HG02870 (cell line): Measurements from ENCODE around the gene CNDP2.

Experiments used
- ATAC-seq: cut with Tn5 transposase; IDR thresholded peaks from one replicate; pipeline ENCODE4 v1.9.1; 2021; ENCODE audit warnings: mild to moderate bottlenecking, moderate library complexity; ENCODE audit not compliant: unreplicated experiment

The CNDP2 gene

DNA sequence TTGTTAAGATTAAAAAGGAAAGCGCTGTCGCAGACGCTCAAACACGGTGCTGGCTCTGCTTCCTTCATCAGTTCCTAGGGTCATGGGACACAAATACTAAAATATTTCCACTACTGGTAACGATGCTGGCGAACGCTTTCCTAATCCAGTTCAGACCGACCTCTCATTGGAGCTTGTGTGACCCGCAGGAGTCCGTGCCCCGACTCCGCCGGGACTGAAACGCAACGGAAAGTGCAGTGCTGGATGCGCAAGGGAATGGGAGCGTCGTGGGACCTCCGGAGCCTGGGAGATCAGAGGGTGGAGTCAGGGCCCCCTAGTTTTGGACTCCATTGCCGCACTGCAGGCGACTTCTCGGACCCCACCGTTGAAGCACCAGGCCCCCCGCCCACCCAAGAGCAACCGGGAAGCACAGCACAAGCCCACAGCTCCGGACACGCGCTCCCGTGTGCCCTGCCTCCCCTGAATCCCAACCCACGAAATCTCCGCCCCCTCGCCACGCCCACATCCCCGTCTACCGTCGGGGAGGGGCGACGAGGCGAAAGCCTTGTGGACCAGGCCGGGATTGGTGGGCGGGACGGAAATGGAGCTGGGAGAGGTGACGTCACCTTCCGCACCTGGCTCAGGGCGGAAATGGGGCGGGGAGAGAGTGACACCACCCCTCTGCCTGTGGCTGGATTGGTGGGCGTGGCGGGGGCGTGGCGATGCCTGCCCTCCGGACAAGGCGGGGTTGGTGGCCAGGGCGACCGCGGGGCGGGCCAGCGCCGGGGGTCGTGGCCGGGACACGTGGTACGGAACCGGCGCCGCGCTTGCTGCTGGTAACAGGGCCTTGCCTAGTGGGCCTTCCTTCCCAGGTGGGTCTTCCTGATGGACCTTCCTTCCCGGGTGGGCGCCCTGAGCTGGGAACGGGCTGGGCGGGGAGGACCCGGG is at the start of gene CNDP2:
Gene CNDP2 (plus strand): TSS at position 783 of the 927 bp plus-strand sequence. CDS start 3,611 bp downstream, outside the sequence.
- peak; percentile 67 for ATAC-seq

GRCh38 chr18:74446631-74447403 is 49.3 kb upstream of the CNDP2 start:
- no peak for ATAC-seq

DNA sequence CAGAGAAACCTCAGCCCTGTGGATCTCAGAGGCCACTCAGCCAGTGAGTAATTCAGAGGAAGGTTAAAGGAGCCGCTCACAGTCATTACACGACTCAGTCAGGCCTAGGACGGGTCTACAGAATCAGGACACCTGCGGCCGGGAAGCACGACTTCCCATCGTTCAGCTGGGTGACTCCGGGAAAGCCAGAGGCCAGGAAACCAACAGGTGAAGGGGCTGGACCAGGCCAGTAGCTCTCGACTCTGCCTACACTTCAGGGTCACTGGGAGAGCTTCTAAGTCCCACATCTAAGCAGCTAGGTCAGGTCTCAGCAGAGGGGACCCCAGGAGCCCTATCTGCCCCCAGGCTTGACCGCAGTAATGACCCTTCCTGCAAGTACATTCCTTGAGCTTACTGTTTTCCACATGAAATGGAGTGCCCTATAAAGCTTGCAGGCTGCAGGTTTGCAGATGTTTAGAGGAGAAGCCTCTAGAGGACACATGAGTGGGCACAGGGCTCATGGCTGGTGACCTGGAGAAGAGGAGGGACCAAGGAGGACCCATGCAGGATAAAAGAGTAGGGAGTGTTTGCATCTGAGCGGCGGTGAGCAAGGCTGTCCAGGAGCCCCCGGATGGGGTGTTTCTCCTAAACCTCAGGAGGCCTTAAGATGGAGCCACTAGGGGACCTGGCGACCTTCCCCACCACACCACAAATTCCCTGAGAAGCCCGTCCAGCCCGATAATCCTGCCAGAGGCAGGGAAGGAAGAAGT is 48.6 kb upstream of the CNDP2 start:
- no peak for ATAC-seq

- ATAC-seq = no peak
Measured at GRCh38 chr18:74450626-74451025, 45.5 kb upstream of the CNDP2 start.

- no peak for ATAC-seq
Measured at GRCh38 chr18:74451148-74451547, 45.0 kb upstream of the CNDP2 start.

- ATAC-seq = no peak
Measured at GRCh38 chr18:74453016-74453566, 43.1 kb upstream of the CNDP2 start.

GRCh38 chr18:74453642-74454198 is 42.4 kb upstream of the CNDP2 start:
- no peak for ATAC-seq

- ATAC-seq = no peak
Measured at GRCh38 chr18:74454279-74454751, 41.8 kb upstream of the CNDP2 start.

DNA sequence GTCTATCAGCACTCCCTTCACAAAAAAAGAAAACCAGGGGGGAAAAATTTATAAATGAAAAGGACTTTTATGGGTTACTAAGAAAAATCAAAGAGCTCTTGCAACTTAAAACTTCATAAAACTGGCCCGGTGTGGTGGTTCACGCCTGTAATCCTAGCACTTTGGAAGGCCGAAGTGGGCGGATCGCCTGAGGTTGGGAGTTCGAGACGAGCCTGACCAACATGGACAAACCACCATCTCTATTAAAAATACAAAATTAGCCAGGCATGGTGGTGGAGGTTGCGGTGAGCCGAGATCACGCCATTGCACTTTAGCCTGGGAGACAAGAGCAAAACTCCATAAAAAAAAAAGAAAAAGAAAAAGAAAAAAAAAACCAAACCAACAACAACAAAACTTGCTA is 40.8 kb upstream of the CNDP2 start:
- no peak for ATAC-seq

DNA sequence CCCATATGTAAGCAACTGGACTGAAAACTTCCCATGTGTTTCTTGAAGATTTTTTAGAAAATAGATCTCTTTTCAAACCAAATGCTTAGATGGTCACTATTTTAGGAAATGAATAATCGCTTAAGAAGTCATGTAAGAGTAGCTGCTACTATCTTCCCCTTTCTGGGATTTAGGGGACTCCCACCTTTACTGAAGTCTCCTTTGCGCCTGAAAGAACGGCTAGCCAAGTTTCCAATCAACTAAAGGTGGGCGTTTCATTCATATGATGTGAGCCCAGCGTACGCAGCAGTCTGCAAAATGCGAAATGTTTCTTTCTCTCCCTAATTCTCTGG is 40.2 kb upstream of the CNDP2 start:
- no peak for ATAC-seq

DNA sequence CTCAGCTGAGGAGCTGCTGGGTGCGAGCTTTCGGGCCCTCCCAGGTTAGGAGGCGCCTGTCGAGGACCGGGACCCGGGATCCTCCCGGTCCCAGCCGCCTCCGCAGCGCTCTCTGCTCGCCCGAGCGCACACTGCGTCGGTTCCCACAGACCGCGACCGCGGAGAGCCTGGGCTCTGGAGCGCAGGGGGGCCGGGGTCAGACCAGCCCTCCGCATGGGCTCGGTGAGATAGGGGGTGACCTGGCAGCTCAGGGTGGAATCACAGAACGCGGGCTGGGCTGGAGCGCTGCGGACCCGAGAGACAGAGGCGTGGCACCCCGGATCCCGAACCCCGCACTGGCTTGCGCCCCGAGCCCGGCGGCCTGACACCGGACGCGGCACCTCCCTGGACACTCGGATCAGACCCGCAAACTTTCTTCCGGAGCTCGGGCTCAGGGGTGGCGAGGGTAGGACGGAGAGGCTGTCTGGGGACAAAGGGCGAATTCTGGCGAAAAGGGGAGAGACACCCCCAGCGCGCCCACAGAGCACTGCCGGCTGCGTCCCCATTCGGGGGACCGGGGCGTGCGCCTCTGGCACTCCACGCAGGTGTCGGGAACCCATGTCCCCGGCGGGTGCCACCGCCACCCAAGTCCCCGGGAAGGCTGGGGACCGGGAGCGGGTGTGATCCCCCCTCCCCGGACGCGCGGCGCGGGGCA is 39.7 kb upstream of the CNDP2 start:
- no peak for ATAC-seq

DNA sequence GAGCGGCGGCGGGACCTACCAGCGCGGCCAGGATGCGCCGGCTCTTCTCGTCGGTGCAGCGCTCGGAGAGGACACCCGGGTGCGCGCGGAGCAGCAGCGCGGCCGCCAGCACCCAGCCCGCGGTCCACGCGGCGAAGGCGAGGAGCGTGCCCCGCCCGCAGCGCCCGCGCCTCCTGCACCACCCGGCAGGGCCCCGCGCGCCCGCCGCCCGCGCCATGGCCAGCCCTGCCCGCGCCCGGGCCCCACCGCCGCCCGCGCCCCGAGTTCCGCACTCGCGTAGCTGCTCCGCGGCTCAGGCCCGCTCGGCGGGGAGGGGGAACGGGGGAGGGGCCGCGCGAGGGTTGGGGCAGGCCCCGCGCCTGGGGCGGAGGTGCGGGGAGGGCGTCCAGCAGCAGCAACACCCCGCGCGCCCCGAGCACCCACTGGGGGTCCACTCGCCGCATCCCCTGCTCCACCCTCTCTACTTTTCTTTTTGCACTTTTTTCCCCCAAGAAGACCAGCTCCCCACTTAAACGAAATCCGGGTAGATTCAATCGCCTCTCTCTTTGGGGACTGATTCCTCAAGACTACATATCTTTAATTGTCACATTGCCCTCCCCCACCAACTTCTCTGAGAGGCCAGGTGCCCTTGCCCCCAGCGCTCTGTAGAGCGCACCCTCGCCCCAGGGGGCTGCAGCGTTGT is 39.0 kb upstream of the CNDP2 start, which contains the start of gene DIPK1C:
Gene DIPK1C (minus strand): TSS at position 266 of the 682 bp plus-strand sequence. CDS start 49 bp downstream, at position 217.
- no peak for ATAC-seq

- no peak for ATAC-seq
Measured at GRCh38 chr18:74457725-74458421, 38.3 kb upstream of the CNDP2 start.

- no peak for ATAC-seq
Measured at GRCh38 chr18:74459889-74460288, 36.3 kb upstream of the CNDP2 start.

- no peak for ATAC-seq
Measured at GRCh38 chr18:74460825-74461224, 35.3 kb upstream of the CNDP2 start.

DNA sequence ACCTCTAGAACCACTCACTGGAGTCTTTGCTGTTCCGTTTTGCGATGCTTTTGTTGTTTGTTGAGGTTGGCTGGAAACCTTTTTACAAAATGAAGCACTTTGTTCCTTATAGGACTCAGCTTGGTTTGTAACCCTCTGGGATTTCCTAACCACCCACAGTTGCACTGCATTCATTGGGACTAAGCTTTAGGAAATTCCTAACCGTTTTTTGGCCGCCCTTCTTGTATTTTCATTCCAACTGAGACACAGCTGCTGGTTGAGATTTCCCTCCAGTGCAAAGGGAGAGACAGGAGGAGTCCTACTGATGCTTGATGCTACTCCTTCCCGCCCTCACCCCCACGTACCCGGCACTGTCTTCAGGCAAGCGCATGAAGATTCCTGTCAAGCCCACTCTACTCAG is 32.9 kb upstream of the CNDP2 start:
- ATAC-seq = no peak

DNA sequence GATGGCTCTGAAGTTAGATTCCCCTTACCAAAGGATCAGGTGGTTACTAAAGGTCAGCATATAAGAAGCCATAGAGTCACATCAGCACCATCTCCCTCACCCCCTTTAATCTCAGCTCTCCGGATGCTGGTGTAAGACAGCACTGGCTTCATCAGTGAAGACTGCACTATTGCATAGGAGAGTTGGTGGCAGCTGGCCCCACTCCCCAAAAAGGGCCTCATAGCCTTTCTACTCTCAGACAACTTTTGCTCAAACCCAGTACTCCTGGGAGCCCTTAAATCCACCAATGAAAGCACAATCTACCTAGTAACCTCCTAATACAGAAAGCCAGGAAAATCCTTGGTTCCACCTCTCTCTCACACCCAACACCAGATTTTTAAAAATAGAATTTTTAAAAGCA is 32.2 kb upstream of the CNDP2 start:
- ATAC-seq = no peak

DNA sequence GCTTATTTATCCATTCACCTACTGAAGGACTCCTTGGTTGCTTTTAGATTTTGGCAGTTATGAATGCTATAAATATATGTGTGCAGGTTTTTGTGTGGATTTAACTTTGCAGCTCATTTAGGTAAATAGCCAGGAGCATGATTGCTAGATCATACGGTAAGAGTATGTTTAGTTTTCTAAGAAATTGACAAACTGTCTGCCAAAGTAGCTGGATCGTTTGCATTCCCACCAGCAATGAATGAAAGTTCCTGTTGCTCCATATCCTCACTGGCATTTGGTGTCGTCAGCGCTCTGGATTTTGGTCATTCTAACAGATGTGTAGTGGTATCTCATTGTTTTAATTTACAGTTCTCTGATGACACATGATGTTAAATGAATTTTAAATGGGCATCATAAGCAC is 30.4 kb upstream of the CNDP2 start:
- no peak for ATAC-seq
